Neural cell (in vitro differentiated cells): ENCODE data around the gene BLM. TPM values are rescaled to one million over a fixed set of nuclear protein-coding genes. Genes with fewer than 3 reads are reported as not detected.
"Not testable (repeated sequence)": the region's sequence is repeated elsewhere in the genome, so short reads cannot be mapped to it uniquely, and the experiment has no call there.

Experiments
- H2AFZ ChIP-seq: fragments of 200-600, 300-800 bp; sonication (generic), shearing (Covaris generic); 2 replicates; pipeline ENCODE4 v1.6.0; 2014; ENCODE audit warnings: low read depth, mild to moderate bottlenecking, antibody characterized with exemption, low read length, moderate library complexity
- H3F3A ChIP-seq: fragments of 200-600 bp; shearing (Covaris generic); 2 replicates; pipeline ENCODE4 v1.6.1; 2016; ENCODE audit warnings: mild to moderate bottlenecking, moderate library complexity, mixed read lengths, antibody characterized with exemption, low read length; ENCODE audit not compliant: insufficient read depth, poor library complexity, severe bottlenecking
- H3K27ac ChIP-seq: fragments of 200-600, 300-800 bp; sonication (generic), shearing (Covaris generic); 2 replicates; pipeline ENCODE4 v1.5.1; 2014; ENCODE audit warnings: mild to moderate bottlenecking, low read length, moderate library complexity
- H3K27me3 ChIP-seq: fragments of 300-800, 200-600 bp; sonication (generic), shearing (Covaris generic); 2 replicates; pipeline ENCODE4 v1.6.0; 2014; ENCODE audit warnings: mild to moderate bottlenecking, low read depth, low read length, moderate library complexity; ENCODE audit not compliant: insufficient read depth
- H3K36me3 ChIP-seq: fragments of 300-800, 200-600 bp; sonication (generic), shearing (Covaris generic); 2 replicates; pipeline ENCODE4 v1.5.1; 2014; ENCODE audit warnings: mild to moderate bottlenecking, antibody characterized with exemption, low read length, moderate library complexity; ENCODE audit not compliant: insufficient read depth
- H3K4me2 ChIP-seq: fragments of 300-800, 200-600 bp; sonication (generic), shearing (Covaris generic); 2 replicates; pipeline ENCODE4 v1.6.0; 2014; ENCODE audit warnings: mild to moderate bottlenecking, low read length
- H3K4me3 ChIP-seq: fragments of 300-800, 200-600 bp; sonication (generic), shearing (Covaris generic); 2 replicates; pipeline ENCODE4 v1.5.1; 2014; ENCODE audit warnings: mild to moderate bottlenecking, low read length, moderate library complexity
- H3K79me2 ChIP-seq: fragments of 200-600 bp; shearing (Covaris generic); replicated peaks from 2 replicates; pipeline ENCODE4 v1.6.0; 2014; ENCODE audit warnings: mild to moderate bottlenecking, low read length, moderate library complexity; ENCODE audit not compliant: insufficient read depth
- H3K9ac ChIP-seq: fragments of 300-800, 200-600 bp; sonication (generic), shearing (Covaris generic); 2 replicates; pipeline ENCODE4 v1.6.1; 2016; ENCODE audit warnings: mild to moderate bottlenecking, low read length, mixed read lengths
- H3K9me2 ChIP-seq: fragments of 200-600 bp; shearing (Covaris generic); 2 replicates; pipeline ENCODE4 v1.6.1; 2016; ENCODE audit warnings: mild to moderate bottlenecking, low read length, mixed read lengths; ENCODE audit not compliant: insufficient read depth
- H3K9me3 ChIP-seq: fragments of 200-600, 300-800 bp; sonication (generic), shearing (Covaris generic); 2 replicates; pipeline ENCODE4 v1.6.1; 2016; ENCODE audit warnings: mild to moderate bottlenecking, mixed run types, low read length, moderate library complexity, mixed read lengths
- H4K20me1 ChIP-seq: fragments of 200-600 bp; shearing (Covaris generic); 2 replicates; pipeline ENCODE4 v1.6.1; 2016; ENCODE audit warnings: mild to moderate bottlenecking, mixed run types; ENCODE audit not compliant: insufficient read depth
- CTCF ChIP-seq: fragments of 450-650 bp; IDR thresholded peaks from 2 replicates; pipeline ENCODE4 v1.5.1; 2014; ENCODE audit warnings: antibody characterized with exemption, mild to moderate bottlenecking, moderate library complexity; ENCODE audit not compliant: poor library complexity, severe bottlenecking
- EP300 ChIP-seq: fragments of 450-650 bp; conservative IDR thresholded peaks from 2 replicates; pipeline ENCODE4 v1.6.1; 2014; ENCODE audit warnings: antibody characterized with exemption, mild to moderate bottlenecking, moderate library complexity; ENCODE audit not compliant: poor library complexity, severe bottlenecking
- EZH2 ChIP-seq: fragments of 200-600, 300-800 bp; shearing (Covaris generic), sonication (generic); IDR thresholded peaks from 2 replicates; pipeline ENCODE4 v1.6.1; 2014; ENCODE audit warnings: antibody characterized with exemption, low read length, borderline replicate concordance, mild to moderate bottlenecking; ENCODE audit not compliant: insufficient read depth, poor library complexity, severe bottlenecking
- MXI1 ChIP-seq: fragments of 450-650 bp; conservative IDR thresholded peaks from 2 replicates; pipeline ENCODE4 v1.6.1; 2014; ENCODE audit warnings: antibody characterized with exemption, mild to moderate bottlenecking; ENCODE audit not compliant: poor library complexity, severe bottlenecking
- POLR2AphosphoS5 ChIP-seq: IDR thresholded peaks from 2 replicates; pipeline ENCODE4 v1.6.1; 2012
- RAD21 ChIP-seq: fragments of 450-650 bp; conservative IDR thresholded peaks from 2 replicates; pipeline ENCODE4 v1.6.1; 2014; ENCODE audit warnings: antibody characterized with exemption, mild to moderate bottlenecking, moderate library complexity
- REST ChIP-seq: IDR thresholded peaks from 2 replicates; pipeline ENCODE4 v1.6.1; 2012; ENCODE audit warnings: borderline replicate concordance
- SMC3 ChIP-seq: fragments of 450-650 bp; conservative IDR thresholded peaks from 2 replicates; pipeline ENCODE4 v1.6.1; 2014; ENCODE audit warnings: antibody characterized with exemption, mild to moderate bottlenecking, moderate library complexity; ENCODE audit not compliant: poor library complexity
- TAF1 ChIP-seq: IDR thresholded peaks from 2 replicates; pipeline ENCODE4 v1.6.1; 2012; ENCODE audit warnings: low read depth
- polyA plus RNA-seq: library from polyadenylated mRNA; depleted of rRNA; stranded (reverse); fragments of >200 nt; gene quantifications from 2 replicates; pipeline ENCODE4 v1.2.3, GENCODE V29; 2014

Gene BLM
- polyA plus RNA-seq, 1 donor from 2014 or later: 4.5 TPM

- no peak overlapping the region for H3K9ac ChIP-seq
- H4K20me1 ChIP-seq: no peaks in the 10 kb centered on the region
- H3K4me2 ChIP-seq: no peak overlapping the region
- H3K9me2 ChIP-seq: no peaks in the 10 kb centered on the region
- H3K27me3 ChIP-seq: no peaks in the 10 kb centered on the region
- H3K9me3 ChIP-seq: no peaks in the 10 kb centered on the region
- no peak overlapping the region for H3K27ac ChIP-seq
- H3F3A ChIP-seq: no peaks in the 10 kb centered on the region
- H3K36me3 ChIP-seq: no peaks in the 10 kb centered on the region
- no peak overlapping the region for H3K4me3 ChIP-seq
- H3K79me2 ChIP-seq: no peaks in the 10 kb centered on the region
- TF ChIP-seq MXI1: no peak
- no peak for TF ChIP-seq SMC3
- TF ChIP-seq POLR2AphosphoS5: no peak
- no peak for TF ChIP-seq EZH2
- TF ChIP-seq TAF1: no peak
- no peak for TF ChIP-seq RAD21
- no peak for TF ChIP-seq EP300
- TF ChIP-seq REST: no peak
- no peak for TF ChIP-seq CTCF
- no peak overlapping the region for H2AFZ ChIP-seq
Measured at GRCh38 chr15:90730290-90730689, 13.1 kb downstream of the BLM start.

- Histone ChIP-seq H3K9me2 (no peaks in the 10 kb centered on the region), H3K27me3 (no peaks in the 10 kb centered on the region), H2AFZ (no peak overlapping the region), H3K79me2 (no peaks in the 10 kb centered on the region), H3K36me3 (no peaks in the 10 kb centered on the region), H3K9me3 (no peaks in the 10 kb centered on the region), H4K20me1 (no peaks in the 10 kb centered on the region), H3K9ac (no peak overlapping the region), H3F3A (no peaks in the 10 kb centered on the region), H3K4me3 (no peak overlapping the region), H3K4me2 (no peak overlapping the region), H3K27ac (no peak overlapping the region)
- TF ChIP-seq POLR2AphosphoS5 (no peak), MXI1 (no peak), EP300 (no peak), RAD21 (no peak), TAF1 (no peak), CTCF (no peak), SMC3 (no peak), EZH2 (no peak), REST (no peak)
Measured at GRCh38 chr15:90735923-90736322, 18.8 kb downstream of the BLM start.

- not testable (repeated sequence) for H4K20me1 ChIP-seq
Measured at GRCh38 chr15:90740545-90740944, 23.4 kb downstream of the BLM start.

More at GRCh38 chr15:90740545-90740944, 23.4 kb downstream of the BLM start:
- H3K9ac ChIP-seq, H3K36me3 ChIP-seq, H3F3A ChIP-seq, H3K79me2 ChIP-seq, H2AFZ ChIP-seq, H3K9me2 ChIP-seq, H3K4me2 ChIP-seq, H3K4me3 ChIP-seq, H3K27me3 ChIP-seq, H3K9me3 ChIP-seq, H3K27ac ChIP-seq: not testable (repeated sequence)
